T-cell (primary cell): ENCODE results near the gene TRMT61A. TPM values are rescaled to one million over a fixed set of nuclear protein-coding genes. Genes with fewer than 3 reads are reported as not detected.

ENCODE experiments used
- ATAC-seq, 4 experiments: fragments of 200-7000 bp in 3 of 4; fragments of 150-1000 bp in 1 of 4; cut with Tn5 transposase; replicated peaks in 1 of 4; 1 replicate in 3 of 4; 2 replicates in 1 of 4; pipeline ENCODE4 v1.10.0; 2021; ENCODE audit warnings: moderate library complexity in 3 of 4, mild to moderate bottlenecking in 2 of 4, moderate number of reproducible peaks in 1 of 4
- CTCF ChIA-PET, 2 donors: fragments of 300-600 bp; sonication (Branson Sonifier 250); formaldehyde crosslinking; loops; one replicate each; lab custom pipeline; 2022; ENCODE audit warnings: antibody characterized with exemption in 2 of 2; lab: Charles Lee
- POLR2A ChIA-PET, 2 donors: fragments of 300-600 bp; sonication (Branson Sonifier 250); formaldehyde crosslinking; loops; one replicate each; lab custom pipeline; 2022; ENCODE audit warnings: antibody characterized with exemption in 2 of 2; lab: Charles Lee
- DNase-seq, 35 experiments: peaks; one replicate each; pipeline versions ENCODE4 v3.0.0 to v3.0.0-alpha.2; 2013 to 2023
- H3K27ac ChIP-seq: one replicate; pipeline ENCODE4 v1.5.1; 2013; ENCODE audit warnings: low read length
- H3K27me3 ChIP-seq, 2 experiments: replicated peaks in 1 of 2; 1 replicate in 1 of 2; 2 replicates in 1 of 2; pipeline versions ENCODE4 v1.6.1 to v1.7.0; 2013; ENCODE audit warnings: low read length in 1 of 2, mixed read lengths in 1 of 2; ENCODE audit not compliant: control insufficient read depth in 2 of 2, insufficient read depth in 2 of 2; ENCODE audit errors: extremely low read depth in 1 of 2
- H3K36me3 ChIP-seq, 2 donors: 1 replicate in 1 of 2; 2 replicates in 1 of 2; pipeline versions ENCODE4 v1.6.1 to v1.7.0; 2013; ENCODE audit warnings: low read length in 1 of 2; ENCODE audit not compliant: control insufficient read depth in 2 of 2, insufficient read depth in 1 of 2; ENCODE audit errors: extremely low read depth in 1 of 2
- H3K4me1 ChIP-seq, 2 experiments: 1 replicate in 1 of 2; 2 replicates in 1 of 2; pipeline versions ENCODE4 v1.6.1 to v1.7.0; 2013; ENCODE audit warnings: low read length in 2 of 2, mixed read lengths in 1 of 2; ENCODE audit not compliant: insufficient read depth in 2 of 2, control insufficient read depth in 1 of 2; ENCODE audit errors: extremely low read depth in 1 of 2
- H3K4me3 ChIP-seq, 2 donors: 1 replicate in 1 of 2; 2 replicates in 1 of 2; pipeline versions ENCODE4 v1.5.1 to v1.7.0; 2013; ENCODE audit warnings: mild to moderate bottlenecking in 2 of 2, low read length in 1 of 2, moderate library complexity in 1 of 2; ENCODE audit not compliant: control insufficient read depth in 1 of 2; ENCODE audit errors: extremely low read depth in 1 of 2
- H3K9me3 ChIP-seq: 2 replicates; pipeline ENCODE4 v1.7.0; 2013
- H3K27ac Mint-ChIP-seq, 2 donors: one replicate each; pipeline ENCODE4 v1.8.0; 2020 to 2021; ENCODE audit warnings: mild to moderate bottlenecking in 2 of 2, mixed read lengths in 2 of 2
- H3K27me3 Mint-ChIP-seq, 2 donors: one replicate each; pipeline ENCODE4 v1.8.0; 2021 to 2022; ENCODE audit warnings: mixed read lengths in 2 of 2
- H3K36me3 Mint-ChIP-seq: one replicate; pipeline ENCODE4 v1.8.0; 2021; ENCODE audit warnings: mixed read lengths
- H3K4me1 Mint-ChIP-seq, 3 donors: one replicate each; pipeline ENCODE4 v1.8.0; 2020 to 2022; ENCODE audit warnings: mixed read lengths in 3 of 3, mild to moderate bottlenecking in 1 of 3
- H3K4me3 Mint-ChIP-seq, 3 donors: one replicate each; pipeline ENCODE4 v1.8.0; 2020 to 2022; ENCODE audit warnings: mild to moderate bottlenecking in 3 of 3, mixed read lengths in 3 of 3, moderate library complexity in 3 of 3
- H3K9me3 Mint-ChIP-seq, 3 donors: one replicate each; pipeline ENCODE4 v1.8.0; 2020 to 2022; ENCODE audit warnings: mixed read lengths in 3 of 3
- WGBS: methylation state at CpG from one replicate; pipeline ENCODE4 v1.1.5; 2013; ENCODE audit warnings: missing lambda C conversion rate; ENCODE audit not compliant: insufficient coverage; 5-methylcytosine and 5-hydroxymethylcytosine counted together
- total RNA-seq, 35 experiments: library from RNA in 6 of 35; stranded (reverse) in 6 of 35; fragments of 120-200 nt in 1 of 35; gene quantifications; one replicate each; pipeline versions ENCODE4 v1.2.1 to v1.2.4 and lab custom pipeline; 2013 to 2026

Gene TRMT61A
- total RNA-seq, 5 donors from 2014 or later (not counting 1 experiment from before 2014, with no cell fraction given): 10.0 to 20.3 (median 17.6) TPM

DNA sequence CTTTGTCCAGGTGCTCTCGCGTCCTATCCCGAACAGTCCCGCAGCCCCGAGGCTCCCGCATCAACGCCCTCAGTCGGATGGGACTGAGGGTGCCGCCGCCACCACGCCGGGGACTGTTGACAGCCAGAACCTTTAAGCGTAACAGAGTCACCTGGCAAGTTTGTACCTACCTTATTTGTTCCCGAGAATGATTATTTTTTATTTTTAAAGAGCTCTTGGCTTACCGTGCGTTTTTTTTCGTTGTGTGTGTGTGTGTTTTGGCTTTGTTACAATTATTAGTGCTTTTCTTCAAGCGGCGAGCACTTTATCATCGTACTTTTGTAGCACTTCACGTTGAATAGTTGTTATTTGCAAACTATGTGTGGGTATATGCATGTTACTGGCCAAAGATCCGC is 34.2 kb downstream of the TRMT61A start:
- H3K27ac ChIP-seq: peak overlapping the region; percentile 30
- H3K27ac Mint-ChIP-seq: peak overlapping the region; percentile 85 to 87
- peak overlapping the region; percentile 92 to 98 (median 93) for H3K4me3 Mint-ChIP-seq
- ChIA-PET POLR2A (no interaction called here), CTCF (no interaction called here)
- peaks cover 0 to 28% of the 10 kb centered on the region in 2 donors for H3K36me3 ChIP-seq
- peak in 1 of 4 experiments; percentile 26 for ATAC-seq
- H3K4me1 Mint-ChIP-seq: peaks cover 51 to 69% (median 58%) of the 10 kb centered on the region in 3 donors
- H3K27me3 ChIP-seq: no peaks in the 10 kb centered on the region
- peak overlapping the region; percentile 75 to 87 for H3K4me3 ChIP-seq
- 3% methylated on average over 8 of the region's 22 CpGs for WGBS
- H3K36me3 Mint-ChIP-seq: peaks cover 10% of the 10 kb centered on the region
- peak in 4 of 35 experiments; percentile 5 to 24 (median 17) for DNase-seq
- no peaks in the 10 kb centered on the region for H3K27me3 Mint-ChIP-seq
- H3K9me3 Mint-ChIP-seq: no peaks in the 10 kb centered on the region
- H3K4me1 ChIP-seq: peaks cover 19 to 47% of the 10 kb centered on the region in 2 experiments
- no peaks in the 10 kb centered on the region for H3K9me3 ChIP-seq

- peaks cover 18 to 42% of the 10 kb centered on the region in 2 experiments for H3K4me1 ChIP-seq
- H3K36me3 ChIP-seq: peaks cover 0 to 22% of the 10 kb centered on the region in 2 donors
- no peak for DNase-seq
- ATAC-seq: no peak
- H3K9me3 ChIP-seq: no peaks in the 10 kb centered on the region
- CTCF ChIA-PET: interaction anchor here (0.5 to 0.8 kb wide), 3 partner anchors 42 to 967 kb away, joined by 3 to 4 read pairs (median 3); no protein-coding TSS in a partner anchor
- Mint-ChIP-seq H3K36me3 (peaks cover 6% of the 10 kb centered on the region), H3K4me3 (peak overlapping the region; percentile 92 to 98 (median 93)), H3K9me3 (no peaks in the 10 kb centered on the region), H3K27ac (peak overlapping the region in 1 of 2 donors; percentile 61), H3K27me3 (no peaks in the 10 kb centered on the region), H3K4me1 (peaks cover 44 to 61% (median 51%) of the 10 kb centered on the region in 3 donors)
- POLR2A ChIA-PET: interaction anchor here (0.6 kb wide), 2 partner anchors 32 to 85 kb away, joined by 7 to 11 read pairs; no protein-coding TSS in a partner anchor
- 86% methylated on average over 12 of the region's 21 CpGs for WGBS
- peak overlapping the region; percentile 75 to 87 for H3K4me3 ChIP-seq
- H3K27ac ChIP-seq: no peak overlapping the region
- H3K27me3 ChIP-seq: no peaks in the 10 kb centered on the region
These were observed 35.0 kb downstream of the TRMT61A start for GRCh38 chr14:103563844-103564505.

- ChIA-PET CTCF (interaction anchor here in 1 of 2 donors (0.6 kb wide), 1 partner anchor 84 kb away, joined by 3 read pairs; no protein-coding TSS in a partner anchor), POLR2A (interaction anchor here in 1 of 2 donors (1.0 kb wide), 1 partner anchor 120 kb away, joined by 3 read pairs; no protein-coding TSS in a partner anchor)
- no peak for DNase-seq
- Histone ChIP-seq H3K27ac (no peak overlapping the region), H3K4me1 (peaks cover 0 to 12% of the 10 kb centered on the region in 2 experiments), H3K27me3 (no peaks in the 10 kb centered on the region), H3K36me3 (peaks cover 4 to 11% of the 10 kb centered on the region in 2 donors), H3K4me3 (no peak overlapping the region), H3K9me3 (no peaks in the 10 kb centered on the region)
- Mint-ChIP-seq H3K27me3 (no peaks in the 10 kb centered on the region), H3K4me3 (no peak overlapping the region), H3K4me1 (peaks cover 6 to 25% (median 20%) of the 10 kb centered on the region in 3 donors), H3K27ac (no peak overlapping the region), H3K36me3 (peaks cover 6% of the 10 kb centered on the region), H3K9me3 (no peaks in the 10 kb centered on the region)
- WGBS: 97% methylated on average over 5 of the region's 8 CpGs
- no peak for ATAC-seq
These were observed 40.0 kb downstream of the TRMT61A start for GRCh38 chr14:103568952-103569351.

DNA sequence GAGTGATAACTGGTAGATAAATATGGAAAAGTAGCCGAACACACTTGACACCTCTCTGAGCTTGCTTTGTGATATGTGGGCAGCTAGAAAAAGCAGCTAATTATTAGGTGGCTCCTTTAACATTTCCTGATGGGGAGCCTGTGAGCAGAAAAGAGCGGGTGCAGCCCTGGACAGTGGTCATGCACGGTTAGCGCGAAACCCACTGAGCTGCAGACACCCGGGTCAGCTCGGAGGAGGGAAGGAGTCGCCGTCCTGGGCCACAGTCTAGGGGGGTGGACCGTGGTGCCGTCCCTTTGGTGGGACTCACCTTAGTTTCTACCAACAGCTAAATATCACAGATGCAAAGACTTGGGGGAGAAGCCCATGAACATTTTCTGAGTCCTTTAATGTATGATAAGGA is 40.4 kb downstream of the TRMT61A start:
- Mint-ChIP-seq H3K36me3 (peaks cover 11% of the 10 kb centered on the region), H3K27ac (no peak overlapping the region), H3K27me3 (no peaks in the 10 kb centered on the region), H3K9me3 (no peaks in the 10 kb centered on the region), H3K4me3 (no peak overlapping the region), H3K4me1 (peaks cover 6 to 22% (median 16%) of the 10 kb centered on the region in 3 donors)
- ChIA-PET POLR2A (interaction anchor here in 1 of 2 donors (1.0 kb wide), 1 partner anchor 121 kb away, joined by 3 read pairs; no protein-coding TSS in a partner anchor), CTCF (interaction anchor here in 1 of 2 donors (0.6 kb wide), 1 partner anchor 83 kb away, joined by 3 read pairs; no protein-coding TSS in a partner anchor)
- Histone ChIP-seq H3K4me3 (no peak overlapping the region), H3K4me1 (peaks cover 0 to 8% of the 10 kb centered on the region in 2 experiments), H3K9me3 (no peaks in the 10 kb centered on the region), H3K27me3 (no peaks in the 10 kb centered on the region), H3K27ac (no peak overlapping the region), H3K36me3 (peaks cover 4 to 16% of the 10 kb centered on the region in 2 donors)
- WGBS: 100% methylated on average over 1 of the region's 11 CpGs
- ATAC-seq (no peak), DNase-seq (no peak)

DNA sequence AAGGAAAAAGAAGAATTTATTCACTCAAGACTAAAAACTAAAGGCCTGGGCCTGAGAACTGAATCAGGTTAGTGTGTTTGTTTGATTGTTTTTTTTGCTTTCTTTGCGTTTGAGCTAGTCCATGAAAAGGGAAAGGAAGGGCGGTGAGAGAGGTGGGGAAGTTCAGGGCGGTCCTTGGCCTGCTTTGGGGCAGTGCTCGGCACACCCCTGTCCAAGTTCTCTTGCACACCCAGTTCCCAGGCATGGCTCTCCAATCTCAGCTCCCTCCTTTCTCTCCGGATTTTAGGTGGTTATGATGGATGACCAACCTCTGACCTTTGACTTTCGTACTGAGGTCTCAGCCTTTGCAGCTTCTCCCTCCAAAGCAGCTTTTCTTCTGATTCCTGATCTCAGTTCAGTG is 45.1 kb downstream of the TRMT61A start:
- DNase-seq: no peak
- Mint-ChIP-seq H3K27me3 (no peaks in the 10 kb centered on the region), H3K27ac (no peak overlapping the region), H3K4me1 (peaks cover 0 to 3% (median 3%) of the 10 kb centered on the region in 3 donors), H3K4me3 (no peak overlapping the region), H3K9me3 (no peaks in the 10 kb centered on the region), H3K36me3 (peaks cover 21% of the 10 kb centered on the region)
- ATAC-seq: no peak
- WGBS: 88% methylated on average over 3 of the region's 6 CpGs
- H3K4me1 ChIP-seq: no peaks in the 10 kb centered on the region
- no peaks in the 10 kb centered on the region for H3K27me3 ChIP-seq
- POLR2A ChIA-PET: no interaction called here
- CTCF ChIA-PET: interaction anchor here in 1 of 2 donors (0.7 kb wide), 2 partner anchors 15 to 75 kb away, joined by 3 read pairs; no protein-coding TSS in a partner anchor
- no peak overlapping the region for H3K4me3 ChIP-seq
- no peaks in the 10 kb centered on the region for H3K9me3 ChIP-seq
- no peak overlapping the region for H3K27ac ChIP-seq
- peaks cover 11 to 45% of the 10 kb centered on the region in 2 donors for H3K36me3 ChIP-seq

- H3K27ac ChIP-seq: no peak overlapping the region
- POLR2A ChIA-PET: no interaction called here
- H3K4me1 ChIP-seq: no peaks in the 10 kb centered on the region
- no peak overlapping the region for H3K27ac Mint-ChIP-seq
- H3K9me3 ChIP-seq: no peaks in the 10 kb centered on the region
- H3K36me3 ChIP-seq: peaks cover 11 to 46% of the 10 kb centered on the region in 2 donors
- H3K9me3 Mint-ChIP-seq: no peaks in the 10 kb centered on the region
- peaks cover 0 to 2% (median 0%) of the 10 kb centered on the region in 3 donors for H3K4me1 Mint-ChIP-seq
- ATAC-seq (no peak), DNase-seq (no peak)
- no peaks in the 10 kb centered on the region for H3K27me3 ChIP-seq
- no peak overlapping the region for H3K4me3 Mint-ChIP-seq
- H3K27me3 Mint-ChIP-seq: no peaks in the 10 kb centered on the region
- no peak overlapping the region for H3K4me3 ChIP-seq
- CTCF ChIA-PET: no interaction called here
- peaks cover 21% of the 10 kb centered on the region for H3K36me3 Mint-ChIP-seq
- 92% methylated on average over 14 of the region's 18 CpGs for WGBS
These were observed 45.8 kb downstream of the TRMT61A start for GRCh38 chr14:103574707-103575285.
